ENCODE data around the gene ARHGAP15. TPM values are rescaled to one million over a fixed set of nuclear protein-coding genes. Genes with fewer than 3 reads are reported as not detected.

Gene ARHGAP15
- polyA plus RNA-seq, 1 experiment, result not detected

DNA sequence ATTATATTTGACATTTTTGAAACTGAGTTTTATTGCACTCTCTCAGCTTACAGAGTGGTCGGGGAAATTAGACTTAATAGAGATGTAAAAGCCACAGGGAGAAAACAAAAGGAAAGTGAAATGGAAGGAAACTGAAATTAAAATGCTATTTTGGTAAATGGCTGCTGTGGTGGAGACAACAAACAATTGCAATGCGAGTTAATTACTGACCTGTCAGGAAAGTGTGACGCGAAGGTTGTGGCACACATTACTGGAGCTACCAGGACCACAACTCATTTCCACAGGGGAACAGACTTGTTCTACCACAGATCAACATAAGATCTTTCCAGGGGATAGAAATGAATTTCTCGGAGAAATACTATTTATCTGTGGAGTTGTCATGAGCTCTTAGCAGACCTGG lies 19.5 kb downstream of the ARHGAP15 start:
- POLR2A ChIA-PET, result no interaction called here
- H3K4me3 ChIP-seq (ENCODE audit: low read depth, low read length), result no peak overlapping the region
- no peaks in the 10 kb centered on the region; the same call in 1 of the 2 replicates for H3K27me3 ChIP-seq (ENCODE audit: control insufficient read depth, insufficient read depth, low read length)
- CTCF ChIA-PET, result interaction anchor here (1.2 kb wide), 1 partner anchor 21 kb away, joined by 4 read pairs; no protein-coding TSS in a partner anchor
- no peaks in the 10 kb centered on the region for H3K36me3 ChIP-seq (ENCODE audit: control insufficient read depth, insufficient read depth, low read length)
- no peak for DNase-seq (ENCODE audit: low read depth)
- TF ChIP-seq, protein P1, sequence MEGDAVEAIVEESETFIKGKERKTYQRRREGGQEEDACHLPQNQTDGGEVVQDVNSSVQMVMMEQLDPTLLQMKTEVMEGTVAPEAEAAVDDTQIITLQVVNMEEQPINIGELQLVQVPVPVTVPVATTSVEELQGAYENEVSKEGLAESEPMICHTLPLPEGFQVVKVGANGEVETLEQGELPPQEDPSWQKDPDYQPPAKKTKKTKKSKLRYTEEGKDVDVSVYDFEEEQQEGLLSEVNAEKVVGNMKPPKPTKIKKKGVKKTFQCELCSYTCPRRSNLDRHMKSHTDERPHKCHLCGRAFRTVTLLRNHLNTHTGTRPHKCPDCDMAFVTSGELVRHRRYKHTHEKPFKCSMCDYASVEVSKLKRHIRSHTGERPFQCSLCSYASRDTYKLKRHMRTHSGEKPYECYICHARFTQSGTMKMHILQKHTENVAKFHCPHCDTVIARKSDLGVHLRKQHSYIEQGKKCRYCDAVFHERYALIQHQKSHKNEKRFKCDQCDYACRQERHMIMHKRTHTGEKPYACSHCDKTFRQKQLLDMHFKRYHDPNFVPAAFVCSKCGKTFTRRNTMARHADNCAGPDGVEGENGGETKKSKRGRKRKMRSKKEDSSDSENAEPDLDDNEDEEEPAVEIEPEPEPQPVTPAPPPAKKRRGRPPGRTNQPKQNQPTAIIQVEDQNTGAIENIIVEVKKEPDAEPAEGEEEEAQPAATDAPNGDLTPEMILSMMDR (IDR thresholded peaks at IDR 0.05; ENCODE audit: insufficient read depth, low read depth, low read length), result no peak

DNA sequence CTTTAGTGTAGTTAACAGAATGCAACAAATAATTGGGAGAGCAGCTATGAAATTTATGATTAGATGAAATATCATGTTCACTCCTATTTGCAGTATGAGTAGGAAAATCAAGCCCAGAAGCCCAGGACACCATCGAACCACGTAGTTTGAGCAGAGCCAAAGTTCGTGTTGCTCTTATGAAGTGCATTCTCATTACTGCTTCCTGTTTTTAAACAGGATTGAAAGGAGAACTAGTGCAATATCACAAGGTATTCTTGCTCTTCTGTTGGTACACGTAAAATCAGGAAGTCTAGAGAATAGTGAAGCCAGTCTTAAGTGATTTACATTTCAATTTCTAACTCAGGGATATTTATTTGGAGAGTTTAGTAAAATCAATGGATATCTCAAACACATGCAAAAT lies 21.1 kb downstream of the ARHGAP15 start:
- no peaks in the 10 kb centered on the region for H3K36me3 ChIP-seq (ENCODE audit: control insufficient read depth, insufficient read depth, low read length)
- no peak overlapping the region for H3K4me3 ChIP-seq (ENCODE audit: low read depth, low read length)
- TF ChIP-seq, protein P1 (IDR thresholded peaks at IDR 0.05; ENCODE audit: insufficient read depth, low read depth, low read length), result no peak
- ChIA-PET CTCF (no interaction called here), POLR2A (no interaction called here)
- DNase-seq (ENCODE audit: low read depth), result no peak
- H3K27me3 ChIP-seq (ENCODE audit: control insufficient read depth, insufficient read depth, low read length), result no peaks in the 10 kb centered on the region; the same call in 1 of the 2 replicates

DNA sequence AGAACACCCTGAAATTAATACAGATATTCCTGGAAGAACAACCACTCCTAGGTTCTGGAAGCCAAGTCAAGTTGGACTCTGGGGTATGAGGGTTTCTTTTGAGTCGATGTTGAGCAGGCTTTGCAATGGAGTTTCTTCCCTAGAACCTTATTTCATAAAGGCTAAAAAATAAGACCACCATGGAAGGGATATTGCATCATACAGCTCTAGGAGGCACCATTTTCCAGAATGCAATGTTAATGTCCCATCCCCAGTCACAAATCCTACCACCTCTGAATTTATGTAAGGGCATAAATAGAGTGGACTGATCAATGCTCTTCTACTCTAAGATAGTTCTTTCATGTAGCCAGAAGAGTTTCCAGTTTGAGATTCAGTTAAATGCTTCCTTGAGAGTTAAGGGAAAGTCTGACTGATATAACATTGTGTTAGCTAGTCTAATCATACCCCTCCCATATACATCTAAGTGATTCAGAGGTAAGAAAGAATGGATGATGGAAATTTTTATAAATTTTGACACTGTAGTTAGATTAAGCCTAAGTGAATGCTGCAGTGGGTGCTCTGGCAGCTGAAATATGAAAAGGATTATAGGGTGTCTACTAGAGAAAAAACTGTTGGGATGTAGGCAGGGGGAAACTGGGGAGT lies 22.0 kb downstream of the ARHGAP15 start:
- Histone ChIP-seq H3K27me3 (ENCODE audit: control insufficient read depth, insufficient read depth, low read length) (no peaks in the 10 kb centered on the region; the same call in 1 of the 2 replicates), H3K4me3 (ENCODE audit: low read depth, low read length) (no peak overlapping the region), H3K36me3 (ENCODE audit: control insufficient read depth, insufficient read depth, low read length) (no peaks in the 10 kb centered on the region)
- CTCF ChIA-PET, result no interaction called here
- DNase-seq (ENCODE audit: low read depth), result no peak
- TF ChIP-seq, protein P1 (IDR thresholded peaks at IDR 0.05; ENCODE audit: insufficient read depth, low read depth, low read length), result no peak
- POLR2A ChIA-PET, result no interaction called here

DNA sequence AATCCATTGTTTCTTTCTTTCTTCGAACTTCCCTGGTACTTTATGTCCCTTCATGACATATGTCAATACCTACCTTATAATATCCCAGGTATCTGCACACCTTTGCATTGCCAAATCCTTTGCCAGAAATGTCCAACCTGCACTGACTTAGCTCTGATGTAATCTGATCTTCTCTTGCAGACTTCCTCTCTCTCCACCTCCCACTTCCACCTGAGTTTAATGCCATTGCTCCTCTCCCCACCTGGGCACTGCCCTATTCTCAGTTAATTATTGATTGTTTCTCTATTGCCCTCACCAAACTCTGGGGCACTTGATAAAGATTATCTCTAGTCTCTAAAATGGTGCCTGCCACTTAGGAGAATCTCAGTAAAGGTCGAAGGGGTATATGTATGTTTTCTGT lies 23.0 kb downstream of the ARHGAP15 start:
- no peaks in the 10 kb centered on the region for H3K27me3 ChIP-seq (ENCODE audit: control insufficient read depth, insufficient read depth, low read length)
- H3K4me3 ChIP-seq (ENCODE audit: low read depth, low read length), result no peak overlapping the region
- H3K36me3 ChIP-seq (ENCODE audit: control insufficient read depth, insufficient read depth, low read length), result no peaks in the 10 kb centered on the region
- DNase-seq (ENCODE audit: low read depth), result no peak
- TF ChIP-seq, protein P1 (IDR thresholded peaks at IDR 0.05; ENCODE audit: insufficient read depth, low read depth, low read length), result no peak
- ChIA-PET POLR2A (no interaction called here), CTCF (no interaction called here)

DNA sequence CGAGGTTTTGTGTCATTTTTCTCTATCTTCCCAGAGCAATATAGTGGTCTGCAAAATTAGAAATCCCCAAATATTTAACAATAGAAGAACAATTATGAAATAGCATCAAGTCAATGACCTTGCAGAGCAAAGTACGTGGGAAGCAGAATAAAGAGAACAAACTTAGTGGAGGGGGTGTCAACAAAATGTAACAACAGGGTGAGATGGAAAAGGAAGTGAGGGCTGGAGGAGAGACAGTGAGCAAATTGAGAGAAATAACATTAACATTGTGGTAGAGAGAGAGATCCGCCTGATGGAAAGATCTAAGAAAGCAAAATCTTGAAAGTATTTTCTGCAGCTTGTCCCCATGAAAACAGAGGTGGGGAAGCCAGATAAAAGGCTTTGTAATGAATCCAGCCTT lies 23.4 kb downstream of the ARHGAP15 start:
- H3K27me3 ChIP-seq (ENCODE audit: control insufficient read depth, insufficient read depth, low read length), result no peaks in the 10 kb centered on the region
- ChIA-PET POLR2A (no interaction called here), CTCF (no interaction called here)
- H3K4me3 ChIP-seq (ENCODE audit: low read depth, low read length), result no peak overlapping the region
- no peaks in the 10 kb centered on the region for H3K36me3 ChIP-seq (ENCODE audit: control insufficient read depth, insufficient read depth, low read length)
- DNase-seq (ENCODE audit: low read depth), result no peak
- TF ChIP-seq, protein P1 (IDR thresholded peaks at IDR 0.05; ENCODE audit: insufficient read depth, low read depth, low read length), result no peak
